Measurements from ENCODE around the gene KPNA3. TPM values are rescaled to one million over a fixed set of nuclear protein-coding genes. Genes with fewer than 3 reads are reported as not detected.

Gene KPNA3
- 17.9 and 44.3 TPM in 2 replicates for total RNA-seq (2014; rRNA removed; shearing (Covaris generic); ENCODE audit: low replicate concordance)

DNA sequence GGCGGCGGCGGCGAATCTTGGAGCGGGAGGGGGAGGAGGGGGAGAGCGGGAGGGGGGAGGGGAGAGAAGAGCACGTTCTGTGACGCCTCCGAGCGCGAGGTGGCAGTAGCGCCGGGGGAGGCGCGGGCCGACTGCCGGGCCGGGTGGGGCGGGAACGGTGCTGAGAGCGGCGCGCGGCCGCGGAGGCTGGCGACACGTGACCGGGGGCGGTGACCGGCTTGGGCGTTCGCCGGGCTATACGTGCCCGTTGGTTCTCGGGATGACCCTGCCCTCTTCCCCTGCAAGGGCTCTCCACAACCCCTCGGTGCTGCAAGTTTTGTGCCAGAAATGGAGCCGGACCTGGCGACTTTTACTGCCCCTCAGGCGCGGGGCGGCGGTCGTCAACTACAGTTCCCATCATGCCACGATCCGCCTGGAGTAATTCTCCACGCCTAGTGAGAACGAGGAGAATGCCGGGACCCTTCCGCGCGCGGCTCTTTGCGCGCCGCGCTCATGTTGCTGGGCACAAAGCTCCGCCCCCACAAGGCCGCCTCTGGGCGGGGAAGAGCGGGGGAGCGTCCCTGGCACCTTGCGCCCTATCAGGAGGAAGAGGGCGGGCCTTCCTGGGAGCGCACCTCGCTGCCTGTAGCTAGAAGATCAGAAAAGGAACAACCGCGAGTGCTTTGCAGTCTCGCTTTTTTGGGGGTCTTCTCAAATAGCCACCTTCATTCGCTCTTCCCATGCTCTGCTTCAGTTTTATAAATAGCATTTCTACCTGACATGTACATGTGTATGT, at the start of gene KPNA3:
Gene KPNA3 (minus strand): TSS at position 133 of the 775 bp plus-strand sequence. CDS start 176 bp downstream, outside the sequence.
- Histone ChIP-seq H3K9me3 (ENCODE audit: low read length) (no peaks in the 10 kb centered on the region), H3K4me2 (ENCODE audit: low read depth, low read length, poor library complexity, severe bottlenecking) (peak within 1 kb of the TSS; percentile 74), H3K4me3 (ENCODE audit: low read length) (peak within 1 kb of the TSS; percentile 78), H3K4me1 (ENCODE audit: low read length) (peaks cover 25% of the 10 kb centered on the region), H3K27ac (ENCODE audit: low read length) (peak within 1 kb of the TSS; percentile 84), H3K9me2 (replicated peaks; ENCODE audit: insufficient read depth, low read length) (no peaks in the 10 kb centered on the region), H3K79me2 (ENCODE audit: low read length) (peaks cover 43% of the 10 kb centered on the region), H4K20me1 (ENCODE audit: insufficient read depth, low read depth, low read length) (peaks cover 13% of the 10 kb centered on the region; the same call in 1 of the 2 replicates), H3K36me3 (ENCODE audit: insufficient read depth, low read length) (peaks cover 8% of the 10 kb centered on the region; the same call in 1 of the 2 replicates), H3K27me3 (ENCODE audit: low read length) (no peaks in the 10 kb centered on the region), H2AFZ (ENCODE audit: low read length) (peak within 1 kb of the TSS; percentile 89), H3K9ac (ENCODE audit: low read length) (peak within 1 kb of the TSS; percentile 82)
- DNase-seq = peak; percentile 99

DNA sequence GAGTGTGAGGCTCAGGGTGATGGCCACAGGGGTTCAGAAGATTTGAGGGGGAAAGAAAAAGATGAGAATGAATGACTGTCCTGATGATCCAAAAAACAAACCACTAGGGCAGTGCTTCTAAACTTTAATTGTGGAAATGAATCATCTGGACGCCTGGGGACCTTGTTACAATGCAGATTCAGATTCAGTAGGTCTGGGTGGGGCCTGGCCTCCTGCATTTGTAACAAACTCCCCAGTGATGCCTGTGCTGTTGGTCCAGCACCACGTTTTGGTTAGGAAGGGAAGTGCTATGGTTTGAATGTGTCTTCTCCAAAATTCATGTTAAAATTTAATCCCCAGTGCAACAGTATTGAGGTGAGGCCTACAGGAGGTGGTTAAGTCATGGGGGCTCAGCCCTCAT, 49.5 kb upstream of the KPNA3 start:
- H3K9me2 ChIP-seq (replicated peaks; ENCODE audit: insufficient read depth, low read length) = no peaks in the 10 kb centered on the region
- H3K79me2 ChIP-seq (ENCODE audit: low read length) = no peaks in the 10 kb centered on the region
- H3K27ac ChIP-seq (ENCODE audit: low read length) = no peak overlapping the region
- no peaks in the 10 kb centered on the region for H4K20me1 ChIP-seq (ENCODE audit: insufficient read depth, low read depth, low read length)
- H3K4me2 ChIP-seq (ENCODE audit: low read depth, low read length, poor library complexity, severe bottlenecking) = no peak overlapping the region
- H3K27me3 ChIP-seq (ENCODE audit: low read length) = no peaks in the 10 kb centered on the region
- H3K4me3 ChIP-seq (ENCODE audit: low read length) = no peak overlapping the region
- H2AFZ ChIP-seq (ENCODE audit: low read length) = no peak overlapping the region
- H3K9ac ChIP-seq (ENCODE audit: low read length) = no peak overlapping the region
- no peaks in the 10 kb centered on the region for H3K36me3 ChIP-seq (ENCODE audit: insufficient read depth, low read length)
- H3K9me3 ChIP-seq (ENCODE audit: low read length) = no peaks in the 10 kb centered on the region
- no peaks in the 10 kb centered on the region for H3K4me1 ChIP-seq (ENCODE audit: low read length)
- no peak for DNase-seq

DNA sequence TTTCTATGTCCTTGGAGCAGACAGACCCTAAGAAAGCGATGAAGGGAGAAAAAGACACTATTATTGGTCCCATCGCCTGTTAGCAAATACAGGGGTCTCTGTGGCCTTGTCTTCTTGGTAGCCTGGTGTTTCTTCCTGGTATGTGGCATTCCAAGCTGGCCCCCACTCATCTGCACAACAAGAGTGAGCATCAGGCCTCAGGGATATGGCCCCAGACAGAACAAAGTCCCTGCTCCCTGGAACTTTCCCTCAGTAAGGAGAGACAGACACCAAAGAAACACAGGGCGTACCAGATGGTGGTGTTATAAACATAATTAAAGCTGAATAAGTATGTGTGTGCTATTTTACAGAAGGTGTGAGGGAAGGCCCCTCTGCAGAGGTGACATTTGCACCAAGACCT, 48.2 kb upstream of the KPNA3 start:
- no peaks in the 10 kb centered on the region for H3K9me3 ChIP-seq (ENCODE audit: low read length)
- no peaks in the 10 kb centered on the region for H4K20me1 ChIP-seq (ENCODE audit: insufficient read depth, low read depth, low read length)
- H3K27ac ChIP-seq (ENCODE audit: low read length) = no peak overlapping the region
- H3K9me2 ChIP-seq (replicated peaks; ENCODE audit: insufficient read depth, low read length) = no peaks in the 10 kb centered on the region
- H3K9ac ChIP-seq (ENCODE audit: low read length) = no peak overlapping the region
- no peaks in the 10 kb centered on the region for H3K4me1 ChIP-seq (ENCODE audit: low read length)
- no peak overlapping the region for H2AFZ ChIP-seq (ENCODE audit: low read length)
- no peaks in the 10 kb centered on the region for H3K79me2 ChIP-seq (ENCODE audit: low read length)
- DNase-seq = no peak
- no peak overlapping the region for H3K4me3 ChIP-seq (ENCODE audit: low read length)
- no peaks in the 10 kb centered on the region for H3K36me3 ChIP-seq (ENCODE audit: insufficient read depth, low read length)
- H3K27me3 ChIP-seq (ENCODE audit: low read length) = no peaks in the 10 kb centered on the region
- H3K4me2 ChIP-seq (ENCODE audit: low read depth, low read length, poor library complexity, severe bottlenecking) = no peak overlapping the region

DNA sequence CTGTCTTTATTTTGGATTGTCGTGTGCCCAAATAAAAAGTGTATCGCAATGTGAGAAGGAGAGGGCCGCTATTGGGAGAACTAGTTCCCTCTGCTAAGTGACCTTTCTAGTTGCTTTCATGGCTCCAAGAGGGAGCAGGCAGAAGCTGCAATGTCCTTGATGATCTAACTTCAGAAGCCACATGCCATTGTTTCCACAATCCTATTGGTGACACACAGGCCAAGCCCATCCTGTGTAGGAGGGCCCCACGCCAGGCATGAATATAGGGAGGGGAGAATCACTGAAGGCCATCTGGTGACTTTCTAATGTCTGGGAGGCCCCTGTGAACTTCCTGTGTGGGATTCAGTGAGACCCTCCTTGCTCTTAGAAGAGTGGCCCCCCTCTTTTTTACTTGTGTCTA, 47.8 kb upstream of the KPNA3 start:
- Histone ChIP-seq H3K4me3 (ENCODE audit: low read length) (no peak overlapping the region), H2AFZ (ENCODE audit: low read length) (no peak overlapping the region), H3K4me2 (ENCODE audit: low read depth, low read length, poor library complexity, severe bottlenecking) (no peak overlapping the region), H3K9me2 (replicated peaks; ENCODE audit: insufficient read depth, low read length) (no peaks in the 10 kb centered on the region), H3K27me3 (ENCODE audit: low read length) (no peaks in the 10 kb centered on the region), H3K27ac (ENCODE audit: low read length) (no peak overlapping the region), H3K4me1 (ENCODE audit: low read length) (no peaks in the 10 kb centered on the region), H4K20me1 (ENCODE audit: insufficient read depth, low read depth, low read length) (no peaks in the 10 kb centered on the region), H3K79me2 (ENCODE audit: low read length) (no peaks in the 10 kb centered on the region), H3K9ac (ENCODE audit: low read length) (no peak overlapping the region), H3K36me3 (ENCODE audit: insufficient read depth, low read length) (no peaks in the 10 kb centered on the region), H3K9me3 (ENCODE audit: low read length) (no peaks in the 10 kb centered on the region)
- DNase-seq = no peak

GRCh38 chr13:49838989-49839388, 46.5 kb upstream of the KPNA3 start:
- no peaks in the 10 kb centered on the region for H3K27me3 ChIP-seq (ENCODE audit: low read length)
- no peaks in the 10 kb centered on the region for H3K9me2 ChIP-seq (replicated peaks; ENCODE audit: insufficient read depth, low read length)
- H3K27ac ChIP-seq (ENCODE audit: low read length) = no peak overlapping the region
- no peaks in the 10 kb centered on the region for H3K79me2 ChIP-seq (ENCODE audit: low read length)
- H3K4me1 ChIP-seq (ENCODE audit: low read length) = no peaks in the 10 kb centered on the region
- H3K4me3 ChIP-seq (ENCODE audit: low read length) = no peak overlapping the region
- H3K4me2 ChIP-seq (ENCODE audit: low read depth, low read length, poor library complexity, severe bottlenecking) = no peak overlapping the region
- H3K36me3 ChIP-seq (ENCODE audit: insufficient read depth, low read length) = no peaks in the 10 kb centered on the region
- no peak for DNase-seq
- H4K20me1 ChIP-seq (ENCODE audit: insufficient read depth, low read depth, low read length) = no peaks in the 10 kb centered on the region
- H2AFZ ChIP-seq (ENCODE audit: low read length) = no peak overlapping the region
- H3K9me3 ChIP-seq (ENCODE audit: low read length) = no peaks in the 10 kb centered on the region
- H3K9ac ChIP-seq (ENCODE audit: low read length) = no peak overlapping the region

DNA sequence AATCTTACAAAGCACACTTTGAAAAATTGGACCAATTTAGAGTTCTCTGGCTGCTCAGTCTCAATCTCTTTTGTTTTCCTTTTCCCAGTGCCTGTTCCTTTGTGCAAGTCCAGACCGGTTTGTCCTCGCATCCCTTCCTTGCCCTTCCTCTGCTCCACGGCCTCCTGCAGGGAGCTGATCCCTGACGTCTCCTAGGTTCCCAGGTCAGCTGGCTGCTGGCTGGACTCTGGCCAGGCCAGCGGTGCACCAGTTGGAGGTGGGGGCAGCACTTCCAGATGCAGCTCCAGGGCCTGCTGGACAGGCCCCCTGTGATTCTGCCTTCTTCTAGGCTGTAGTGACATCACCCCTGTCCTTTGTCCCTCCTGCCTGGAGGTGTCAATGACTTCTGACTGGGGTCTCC, 44.0 kb upstream of the KPNA3 start:
- Histone ChIP-seq H3K27ac (ENCODE audit: low read length) (no peak overlapping the region), H2AFZ (ENCODE audit: low read length) (no peak overlapping the region), H3K27me3 (ENCODE audit: low read length) (no peaks in the 10 kb centered on the region), H4K20me1 (ENCODE audit: insufficient read depth, low read depth, low read length) (no peaks in the 10 kb centered on the region), H3K9me2 (replicated peaks; ENCODE audit: insufficient read depth, low read length) (no peaks in the 10 kb centered on the region), H3K4me1 (ENCODE audit: low read length) (peaks cover 4% of the 10 kb centered on the region), H3K9ac (ENCODE audit: low read length) (no peak overlapping the region), H3K9me3 (ENCODE audit: low read length) (peaks cover 3% of the 10 kb centered on the region; the same call in 1 of the 2 replicates), H3K4me2 (ENCODE audit: low read depth, low read length, poor library complexity, severe bottlenecking) (no peak overlapping the region), H3K79me2 (ENCODE audit: low read length) (no peaks in the 10 kb centered on the region), H3K4me3 (ENCODE audit: low read length) (no peak overlapping the region), H3K36me3 (ENCODE audit: insufficient read depth, low read length) (no peaks in the 10 kb centered on the region)
- no peak for DNase-seq

GRCh38 chr13:49833402-49833801, 40.9 kb upstream of the KPNA3 start:
- Histone ChIP-seq H4K20me1 (ENCODE audit: insufficient read depth, low read depth, low read length) (no peaks in the 10 kb centered on the region), H3K4me1 (ENCODE audit: low read length) (peaks cover 8% of the 10 kb centered on the region), H3K9me2 (replicated peaks; ENCODE audit: insufficient read depth, low read length) (no peaks in the 10 kb centered on the region), H3K79me2 (ENCODE audit: low read length) (no peaks in the 10 kb centered on the region), H3K27ac (ENCODE audit: low read length) (no peak overlapping the region), H3K9ac (ENCODE audit: low read length) (no peak overlapping the region), H3K4me2 (ENCODE audit: low read depth, low read length, poor library complexity, severe bottlenecking) (no peak overlapping the region), H2AFZ (ENCODE audit: low read length) (no peak overlapping the region), H3K9me3 (ENCODE audit: low read length) (peaks cover 3% of the 10 kb centered on the region; the same call in 1 of the 2 replicates), H3K4me3 (ENCODE audit: low read length) (no peak overlapping the region), H3K27me3 (ENCODE audit: low read length) (no peaks in the 10 kb centered on the region), H3K36me3 (ENCODE audit: insufficient read depth, low read length) (no peaks in the 10 kb centered on the region)
- DNase-seq = no peak

DNA sequence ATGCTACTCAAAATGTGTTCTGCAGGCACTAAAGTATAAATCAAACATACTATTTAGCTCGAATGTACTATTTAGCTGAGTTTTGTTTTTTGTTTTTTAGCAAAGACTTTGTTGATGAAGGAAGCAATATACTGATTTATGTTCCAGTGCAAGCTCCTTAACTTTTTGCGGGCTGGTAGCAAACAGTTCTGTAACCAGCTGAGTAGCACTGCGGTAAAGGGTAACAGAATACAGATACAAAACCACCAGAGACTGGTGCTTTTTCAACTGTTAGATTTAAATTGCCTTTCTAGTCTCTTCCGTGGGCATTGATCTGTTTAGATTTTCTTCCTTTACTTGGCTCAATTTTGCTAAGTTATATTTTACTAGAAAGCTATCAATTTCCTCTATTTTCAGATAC, 39.0 kb upstream of the KPNA3 start:
- no peak overlapping the region for H2AFZ ChIP-seq (ENCODE audit: low read length)
- peaks cover 3% of the 10 kb centered on the region; the same call in 1 of the 2 replicates for H3K9me3 ChIP-seq (ENCODE audit: low read length)
- H3K79me2 ChIP-seq (ENCODE audit: low read length) = no peaks in the 10 kb centered on the region
- no peak overlapping the region for H3K4me2 ChIP-seq (ENCODE audit: low read depth, low read length, poor library complexity, severe bottlenecking)
- no peaks in the 10 kb centered on the region for H3K27me3 ChIP-seq (ENCODE audit: low read length)
- H3K27ac ChIP-seq (ENCODE audit: low read length) = no peak overlapping the region
- no peaks in the 10 kb centered on the region for H4K20me1 ChIP-seq (ENCODE audit: insufficient read depth, low read depth, low read length)
- DNase-seq = no peak
- H3K9me2 ChIP-seq (replicated peaks; ENCODE audit: insufficient read depth, low read length) = no peaks in the 10 kb centered on the region
- H3K4me1 ChIP-seq (ENCODE audit: low read length) = peaks cover 8% of the 10 kb centered on the region
- H3K9ac ChIP-seq (ENCODE audit: low read length) = no peak overlapping the region
- no peaks in the 10 kb centered on the region for H3K36me3 ChIP-seq (ENCODE audit: insufficient read depth, low read length)
- H3K4me3 ChIP-seq (ENCODE audit: low read length) = no peak overlapping the region

Measured in Karpas-422 (cell line).